Stomach (tissue), 9 donors: ENCODE measurements around the gene EML6. TPM values are rescaled to one million over a fixed set of nuclear protein-coding genes. Genes with fewer than 3 reads are reported as not detected.

Source experiments
- DNase-seq, 2 donors: peaks; one replicate each; pipeline versions ENCODE4 v3.0.0 to v3.0.0-alpha.2; 2013 to 2019
- H3K27ac ChIP-seq, 5 donors: fragments of 200-600 bp in 4 of 5; sonication (generic) in 4 of 5; one replicate each; pipeline ENCODE4 v1.5.1; 2013 to 2019; ENCODE audit warnings: mild to moderate bottlenecking in 1 of 5, moderate library complexity in 1 of 5
- H3K27me3 ChIP-seq, 3 donors: fragments of 200-600 bp; sonication (generic); one replicate each; pipeline ENCODE4 v1.5.1; 2017 to 2019; ENCODE audit warnings: mixed run types in 1 of 3
- H3K36me3 ChIP-seq, 4 donors: fragments of 200-600 bp; sonication (generic); 1 replicate in 3 of 4; 2 replicates in 1 of 4; pipeline ENCODE4 v1.5.1; 2016 to 2019
- H3K4me1 ChIP-seq, 4 donors: fragments of 200-600 bp; sonication (generic); one replicate each; pipeline ENCODE4 v1.5.1; 2016 to 2019
- H3K4me3 ChIP-seq, 4 donors: fragments of 200-600 bp; sonication (generic) in 3 of 4; one replicate each; pipeline ENCODE4 v1.5.1; 2016 to 2019; ENCODE audit warnings: mild to moderate bottlenecking in 1 of 4
- H3K9me3 ChIP-seq, 4 donors: fragments of 200-600 bp; sonication (generic); one replicate each; pipeline ENCODE4 v1.5.1; 2016 to 2019
- CTCF ChIP-seq, 7 experiments: fragments of 450-650 bp in 4 of 7; fragments of 200-600 bp in 3 of 7; sonication (generic) in 3 of 7; IDR thresholded peaks; one replicate each; pipeline ENCODE4 v1.5.1; 2016 to 2019; ENCODE audit warnings: antibody characterized with exemption in 7 of 7, control low read depth in 2 of 7, mild to moderate bottlenecking in 1 of 7
- EP300 ChIP-seq: sonication (generic); formaldehyde crosslinking; IDR thresholded peaks from one replicate; pipeline ENCODE4 v1.6.1; 2017; ENCODE audit warnings: antibody characterized with exemption
- POLR2A ChIP-seq, 4 donors: fragments of 450-650 bp; IDR thresholded peaks; one replicate each; pipeline ENCODE4 v1.6.1; 2016; ENCODE audit warnings: antibody characterized with exemption in 4 of 4, control low read depth in 2 of 4, mild to moderate bottlenecking in 1 of 4, moderate library complexity in 1 of 4
- POLR2AphosphoS5 ChIP-seq, 3 donors: sonication (generic); formaldehyde crosslinking; IDR thresholded peaks; one replicate each; pipeline ENCODE4 v1.6.1; 2016; ENCODE audit warnings: antibody characterized with exemption in 3 of 3
- WGBS, 5 donors: extraction: QIAGEN DNeasy Blood & Tissue Kit in 3 of 5; methylation state at CpG; one replicate each; pipeline versions ENCODE4 v1.1.5 to v1.1.7; 2013 to 2018; 5-methylcytosine and 5-hydroxymethylcytosine counted together
- intact Hi-C: fragments of 100-400 bp; cut with DNase I; formaldehyde crosslinking; loops from one replicate; pipeline ENCODE4 v1.15.1; 2023; ENCODE audit warnings: low total_unique reads
- polyA plus RNA-seq, 3 donors: library from polyadenylated mRNA; stranded (reverse); fragments of 200-250 nt; gene quantifications; one replicate each; pipeline ENCODE4 v1.2.3, GENCODE V29; 2013
- total RNA-seq, 5 donors: library from RNA; depleted of rRNA; stranded (reverse); fragments of >200 nt; gene quantifications; one replicate each; pipeline versions ENCODE4 v1.1.0 to v1.2.3, GENCODE V29; 2014 to 2016
- donor health status: healthy with polysubstance abuse.
- donor health status: Bipolar disorder and iron deficiency.
- donor health status: healthy.

The EML6 gene
- total and polyA plus RNA-seq, 8 donors = 0.45 to 10.1 (median 1.8) TPM; not detected in 1

- peaks cover 0 to 14% (median 8%) of the 10 kb centered on the region in 4 donors for H3K36me3 ChIP-seq
- no peak overlapping the region for H3K4me3 ChIP-seq
- no peak for TF ChIP-seq EP300
- TF ChIP-seq POLR2AphosphoS5 (IDR thresholded peaks at IDR 0.05) = no peak
- no peak for TF ChIP-seq CTCF (IDR thresholded peaks at IDR 0.05)
- no peak for TF ChIP-seq POLR2A (IDR thresholded peaks at IDR 0.05)
- no peak for DNase-seq
- H3K27ac ChIP-seq = no peak overlapping the region
- no peaks in the 10 kb centered on the region for H3K27me3 ChIP-seq
- peaks cover 0 to 9% (median 3%) of the 10 kb centered on the region in 4 donors for H3K4me1 ChIP-seq
- 81 to 100% (median 95%) methylated on average over 2 of the region's 2 CpGs for WGBS, 5 donors
- intact Hi-C loops = no loop called here
- no peaks in the 10 kb centered on the region for H3K9me3 ChIP-seq
These were observed 240.0 kb downstream of the EML6 start for GRCh38 chr2:54963476-54963875.

GRCh38 chr2:54964271-54964670, 240.8 kb downstream of the EML6 start:
- no peaks in the 10 kb centered on the region for H3K9me3 ChIP-seq
- peaks cover 0 to 9% (median 3%) of the 10 kb centered on the region in 4 donors for H3K4me1 ChIP-seq
- intact Hi-C loops = no loop called here
- H3K4me3 ChIP-seq = no peak overlapping the region
- TF ChIP-seq CTCF (IDR thresholded peaks at IDR 0.05) (no peak), EP300 (no peak), POLR2AphosphoS5 (IDR thresholded peaks at IDR 0.05) (no peak), POLR2A (IDR thresholded peaks at IDR 0.05) (no peak)
- WGBS, 5 donors = 93 to 96% (median 95%) methylated on average over 8 of the region's 8 CpGs
- DNase-seq = no peak
- H3K36me3 ChIP-seq = peaks cover 0 to 19% (median 14%) of the 10 kb centered on the region in 4 donors
- no peak overlapping the region for H3K27ac ChIP-seq
- H3K27me3 ChIP-seq = no peaks in the 10 kb centered on the region

- H3K27ac ChIP-seq = no peak overlapping the region
- peaks cover 0 to 25% (median 19%) of the 10 kb centered on the region in 4 donors for H3K36me3 ChIP-seq
- H3K27me3 ChIP-seq = no peaks in the 10 kb centered on the region
- TF ChIP-seq CTCF (IDR thresholded peaks at IDR 0.05) (no peak), EP300 (no peak), POLR2AphosphoS5 (IDR thresholded peaks at IDR 0.05) (no peak), POLR2A (IDR thresholded peaks at IDR 0.05) (no peak)
- 51 to 74% (median 66%) methylated on average over 4 of the region's 4 CpGs for WGBS, 5 donors
- intact Hi-C loops = no loop called here
- peaks cover 0 to 9% (median 3%) of the 10 kb centered on the region in 4 donors for H3K4me1 ChIP-seq
- no peaks in the 10 kb centered on the region for H3K9me3 ChIP-seq
- no peak for DNase-seq
- no peak overlapping the region for H3K4me3 ChIP-seq
These were observed 241.4 kb downstream of the EML6 start for GRCh38 chr2:54964816-54965215.

- 95 to 98% (median 97%) methylated on average over 6 of the region's 6 CpGs for WGBS, 5 donors
- intact Hi-C loops = no loop called here
- TF ChIP-seq EP300 (no peak), CTCF (IDR thresholded peaks at IDR 0.05) (no peak), POLR2A (IDR thresholded peaks at IDR 0.05) (no peak), POLR2AphosphoS5 (IDR thresholded peaks at IDR 0.05) (no peak)
- Histone ChIP-seq H3K4me1 (peaks cover 0 to 9% (median 3%) of the 10 kb centered on the region in 4 donors), H3K27me3 (no peaks in the 10 kb centered on the region), H3K4me3 (no peak overlapping the region), H3K27ac (no peak overlapping the region), H3K36me3 (peaks cover 0 to 31% (median 25%) of the 10 kb centered on the region in 4 donors), H3K9me3 (no peaks in the 10 kb centered on the region)
- no peak for DNase-seq
These were observed 242.0 kb downstream of the EML6 start for GRCh38 chr2:54965425-54965824.
